Activated CD4-positive, alpha-beta T cell treated with anti-CD3 and anti-CD28 coated beads, Interleukin-10, Interleukin-2, amounts not matched to agents 100 ng/mL and 50 ng/mL, durations not matched to agents 16 hours and 8 hours (primary cell): ENCODE measurements around the gene PTPRM.
A peak's percentile ranks its signal among the peaks of the same experiment; 100 is the strongest.

Source experiments
- DNase-seq: peaks from one replicate; pipeline ENCODE4 v3.0.0-alpha.2; 2020

Gene PTPRM

GRCh38 chr18:7568426-7568825 lies 1.3 kb downstream of the PTPRM start:
- DNase-seq: no peak

DNA sequence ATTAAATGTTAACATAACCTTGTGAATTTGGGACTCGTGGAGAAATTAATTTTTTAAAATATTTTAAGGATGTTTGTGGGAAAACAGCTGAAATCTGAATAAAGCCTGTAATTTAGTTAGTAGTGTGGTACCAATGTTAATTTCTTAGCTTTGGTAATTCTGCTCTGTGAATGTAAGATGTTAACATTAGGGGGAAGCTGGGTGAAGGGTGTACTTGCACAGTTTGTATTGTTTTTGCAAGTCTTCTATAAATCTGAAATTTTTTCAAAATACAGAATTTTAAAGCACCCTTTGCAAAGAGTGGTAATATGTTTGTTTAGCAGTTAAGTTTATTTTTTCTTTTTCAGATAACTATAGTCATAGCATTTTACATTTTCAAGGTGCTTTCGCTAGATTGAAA lies 4.5 kb downstream of the PTPRM start:
- no peak for DNase-seq

DNA sequence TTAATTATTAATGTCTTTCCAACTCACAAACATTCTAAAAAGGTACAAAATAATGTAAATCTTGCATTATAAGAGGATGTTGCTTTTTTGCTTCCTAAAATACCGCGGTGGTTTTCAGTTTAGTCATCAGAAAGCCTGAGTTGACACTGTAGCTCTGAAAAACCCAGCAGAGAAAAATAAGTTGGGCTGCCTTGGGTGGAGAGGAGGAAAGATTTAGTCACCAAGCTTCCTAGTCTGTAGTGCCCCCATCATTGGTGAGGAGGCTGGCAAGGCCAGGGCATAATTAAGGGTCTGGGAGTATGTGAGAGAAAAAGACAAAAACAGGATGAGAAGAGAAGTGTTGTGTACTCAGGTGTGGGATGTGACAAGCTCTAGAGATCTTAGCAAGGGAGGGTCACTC lies 5.7 kb downstream of the PTPRM start:
- peak; percentile 58 for DNase-seq

DNA sequence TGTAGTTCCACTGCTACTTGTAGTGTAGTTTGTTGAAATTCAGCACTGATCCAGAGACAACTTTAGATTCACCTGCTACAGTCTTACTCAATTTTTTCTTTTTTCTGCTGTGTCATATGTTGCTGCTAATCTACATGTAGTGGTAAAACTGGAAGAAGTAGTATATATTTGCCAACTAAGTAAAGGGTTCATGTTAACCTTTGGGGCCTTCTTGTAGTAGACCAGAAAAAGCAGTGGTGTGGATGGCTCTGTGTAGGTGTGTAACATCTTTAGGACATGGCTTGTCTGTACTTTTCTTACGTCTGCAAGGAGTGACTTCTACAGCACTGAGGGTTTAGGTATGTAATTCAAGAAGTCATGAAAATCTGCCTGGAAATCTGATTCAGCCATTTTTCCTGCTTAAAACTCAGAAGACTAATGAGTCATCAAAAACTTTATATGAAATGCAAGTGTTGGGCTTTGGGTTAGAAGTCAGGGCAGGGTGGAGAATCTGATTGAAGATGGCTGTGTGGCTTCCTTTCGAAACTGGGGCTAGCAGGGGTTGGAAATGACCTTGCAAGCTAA lies 8.4 kb downstream of the PTPRM start:
- no peak for DNase-seq

GRCh38 chr18:7576077-7576476 lies 9.0 kb downstream of the PTPRM start:
- no peak for DNase-seq

- no peak for DNase-seq
Measured at GRCh38 chr18:7576685-7577084, 9.6 kb downstream of the PTPRM start.

GRCh38 chr18:7577706-7578105 lies 10.6 kb downstream of the PTPRM start:
- no peak for DNase-seq

- DNase-seq: no peak
Measured at GRCh38 chr18:7579176-7579917, 12.2 kb downstream of the PTPRM start.

DNA sequence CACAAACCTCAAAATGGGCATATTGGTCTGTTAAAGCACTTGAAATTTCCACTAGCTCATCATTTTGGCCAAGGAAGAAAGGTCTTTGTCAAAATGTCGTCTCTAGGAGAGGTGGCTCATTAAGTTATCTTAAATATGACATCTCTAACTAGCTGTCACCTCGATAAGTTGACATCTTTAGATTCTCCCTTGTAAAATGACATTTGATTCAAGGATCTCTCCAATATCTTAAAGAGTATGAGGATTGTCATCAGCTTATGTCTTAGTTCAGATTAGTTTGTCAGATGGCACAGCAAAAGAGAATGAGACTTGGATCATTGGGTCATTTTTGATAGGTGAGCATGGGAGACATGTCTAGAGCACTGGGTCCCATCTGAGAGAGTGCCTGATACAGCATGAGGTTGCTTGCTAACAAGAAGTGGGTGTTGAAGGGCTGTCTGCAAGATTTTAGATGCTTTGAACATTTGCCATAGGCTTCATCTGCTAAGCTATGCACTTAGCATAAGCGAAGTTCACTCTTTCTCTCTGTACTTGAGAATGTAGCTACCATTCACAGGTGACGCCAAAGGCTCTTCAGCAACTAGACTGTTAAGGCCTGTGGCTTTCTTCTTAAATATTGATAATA lies 12.9 kb downstream of the PTPRM start:
- DNase-seq: no peak

- DNase-seq: no peak
Measured at GRCh38 chr18:7584646-7585275, 17.6 kb downstream of the PTPRM start.

DNA sequence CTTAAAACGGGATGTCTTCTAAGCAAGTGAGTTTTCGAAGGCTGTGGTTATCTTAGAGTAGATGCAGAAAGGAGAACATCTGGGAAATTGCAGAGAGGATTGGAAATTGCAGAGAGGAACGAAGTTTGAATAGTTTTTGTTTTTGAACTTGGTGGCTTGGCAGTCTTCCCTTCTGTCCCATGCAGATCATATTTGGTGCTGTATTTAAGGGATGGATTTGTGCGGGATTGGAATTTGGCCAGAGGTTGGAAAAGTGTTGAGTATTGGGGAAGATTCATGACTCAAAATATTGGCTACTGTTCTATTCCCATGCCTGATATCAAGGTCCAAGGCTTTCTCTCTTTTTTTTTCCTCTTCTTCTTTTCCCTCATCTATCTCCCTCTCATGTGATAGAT lies 18.2 kb downstream of the PTPRM start:
- no peak for DNase-seq

GRCh38 chr18:7586379-7586778 lies 19.3 kb downstream of the PTPRM start:
- no peak for DNase-seq

DNA sequence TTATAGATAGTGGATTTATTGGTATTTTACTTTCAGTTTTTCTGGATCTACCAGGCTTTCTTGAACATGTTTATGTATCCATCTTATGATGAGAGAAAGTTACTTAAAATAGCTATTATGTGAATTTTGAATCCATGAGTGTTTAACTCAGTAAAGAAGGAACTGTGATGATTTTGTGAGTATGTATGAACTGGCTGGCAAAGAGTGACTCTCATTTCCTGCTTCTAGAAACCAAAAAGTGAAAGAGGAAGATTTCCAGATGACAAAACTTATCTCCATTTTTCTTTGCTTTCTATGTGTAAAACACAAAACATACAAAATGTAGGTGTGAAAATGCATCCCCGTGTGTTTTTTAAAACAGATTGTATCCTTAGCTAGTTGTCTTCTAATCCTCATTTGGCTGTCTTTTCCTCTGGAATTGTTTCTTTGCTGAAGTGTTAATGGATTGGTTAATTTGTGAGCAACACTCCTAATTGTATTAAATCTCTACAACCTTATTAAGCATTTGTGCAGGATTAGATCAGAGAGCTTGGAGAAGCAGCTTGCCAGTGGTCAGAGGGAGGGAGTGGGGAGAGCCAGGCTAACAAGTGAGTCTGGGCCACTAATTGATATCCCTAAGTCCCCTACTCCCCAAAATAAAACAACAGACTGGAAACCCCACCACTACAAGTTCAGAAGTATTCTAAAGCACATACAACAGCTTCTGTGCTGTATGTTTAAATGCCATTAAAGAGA lies 23.9 kb downstream of the PTPRM start:
- no peak for DNase-seq

DNA sequence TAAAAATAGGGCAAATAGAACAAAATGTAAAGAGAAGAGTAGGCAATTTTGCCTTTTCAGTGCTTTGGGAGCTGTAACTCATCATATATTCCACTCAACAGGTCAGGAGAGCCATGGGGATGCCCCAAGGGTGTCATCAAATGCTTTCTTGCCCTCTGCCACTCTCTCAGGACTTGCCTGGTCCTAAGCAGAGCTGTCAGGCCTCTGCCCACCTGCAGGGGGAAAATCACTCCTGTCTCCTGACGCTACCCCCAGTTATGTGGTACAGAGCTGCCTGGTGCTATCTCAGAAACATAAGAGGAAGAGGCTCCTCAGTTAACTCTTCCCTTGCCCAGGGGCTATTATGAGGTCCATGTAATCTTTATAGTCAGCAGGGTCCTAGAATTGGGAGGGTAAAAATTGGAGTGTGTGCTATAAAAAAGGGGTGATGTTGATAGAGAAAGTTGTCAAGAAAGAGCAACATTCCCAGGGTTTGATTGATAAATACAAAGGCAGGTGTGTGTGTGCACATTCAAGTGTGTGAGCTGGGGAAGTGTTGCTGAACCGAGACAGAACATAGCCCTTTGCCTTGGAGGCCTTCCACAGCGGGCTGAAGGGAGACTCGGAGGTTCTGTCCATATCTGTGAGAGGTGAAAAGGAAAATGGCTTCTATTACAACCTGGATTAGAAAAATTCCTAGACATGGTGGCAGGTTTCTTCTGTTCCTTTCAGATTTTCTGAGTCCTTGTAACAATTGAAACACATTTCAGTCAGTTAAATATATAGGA lies 25.4 kb downstream of the PTPRM start:
- DNase-seq: no peak

- no peak for DNase-seq
Measured at GRCh38 chr18:7593218-7593819, 26.2 kb downstream of the PTPRM start.

- no peak for DNase-seq
Measured at GRCh38 chr18:7596147-7596546, 29.0 kb downstream of the PTPRM start.

DNA sequence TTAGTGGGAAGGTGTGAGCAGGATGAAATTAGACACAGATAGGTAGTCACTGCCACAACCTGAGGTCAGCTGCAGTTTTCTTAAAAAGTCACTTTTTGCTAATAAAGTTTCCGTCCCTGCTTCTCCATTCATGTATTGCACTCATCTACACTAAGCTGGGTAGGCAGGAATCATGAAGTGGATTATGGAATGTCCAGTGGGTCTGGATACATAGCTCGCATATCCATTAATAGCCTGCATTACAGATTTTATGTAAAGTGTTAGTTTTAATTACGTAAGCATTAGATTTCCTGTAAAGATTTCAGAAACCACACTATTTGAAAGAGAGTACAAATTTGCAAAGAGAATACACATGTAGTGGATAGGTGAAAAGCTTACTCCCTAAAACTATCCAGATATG lies 30.4 kb downstream of the PTPRM start:
- DNase-seq: no peak

DNA sequence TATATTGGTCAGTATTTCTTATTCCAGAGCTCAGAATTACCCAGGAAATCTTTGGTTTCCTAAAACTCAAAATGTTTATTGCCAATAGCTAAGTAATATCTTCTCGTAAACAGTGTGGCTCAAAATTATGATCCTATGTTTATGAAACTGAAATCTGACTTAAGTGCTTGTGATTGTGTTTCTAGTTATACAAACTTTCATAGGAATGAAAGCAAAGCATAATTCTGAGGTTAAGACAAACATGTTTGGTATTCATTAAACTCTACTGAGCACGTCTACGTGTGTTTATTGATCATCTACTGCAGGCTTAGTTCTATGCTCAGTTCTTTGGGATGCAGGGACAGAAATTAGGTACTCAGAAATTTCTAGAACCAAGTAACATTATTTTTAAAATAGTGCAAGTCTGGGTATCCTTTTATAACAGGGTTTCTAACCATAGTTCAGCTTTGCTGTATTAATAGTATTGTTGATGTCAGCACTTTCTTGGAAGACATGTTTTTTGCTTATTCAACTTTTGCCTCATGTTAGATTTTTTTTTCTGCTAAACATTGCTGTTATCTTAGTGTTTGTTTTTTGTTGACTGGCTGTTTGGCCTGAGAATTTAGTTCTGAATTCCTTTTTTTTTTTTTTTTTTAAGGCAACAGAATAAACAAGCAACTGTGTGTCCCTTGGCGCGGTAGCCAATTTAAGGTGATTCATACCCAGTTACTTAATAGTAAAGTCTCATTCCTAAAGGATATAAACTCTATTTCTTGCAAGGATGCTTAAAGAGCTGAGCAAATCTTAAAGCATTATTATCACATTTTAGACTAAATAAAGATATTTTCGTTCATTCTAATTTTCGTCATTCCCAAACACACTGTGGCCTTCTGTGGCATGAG lies 31.3 kb downstream of the PTPRM start:
- DNase-seq: no peak

GRCh38 chr18:7600036-7600435 lies 32.9 kb downstream of the PTPRM start:
- DNase-seq: no peak

DNA sequence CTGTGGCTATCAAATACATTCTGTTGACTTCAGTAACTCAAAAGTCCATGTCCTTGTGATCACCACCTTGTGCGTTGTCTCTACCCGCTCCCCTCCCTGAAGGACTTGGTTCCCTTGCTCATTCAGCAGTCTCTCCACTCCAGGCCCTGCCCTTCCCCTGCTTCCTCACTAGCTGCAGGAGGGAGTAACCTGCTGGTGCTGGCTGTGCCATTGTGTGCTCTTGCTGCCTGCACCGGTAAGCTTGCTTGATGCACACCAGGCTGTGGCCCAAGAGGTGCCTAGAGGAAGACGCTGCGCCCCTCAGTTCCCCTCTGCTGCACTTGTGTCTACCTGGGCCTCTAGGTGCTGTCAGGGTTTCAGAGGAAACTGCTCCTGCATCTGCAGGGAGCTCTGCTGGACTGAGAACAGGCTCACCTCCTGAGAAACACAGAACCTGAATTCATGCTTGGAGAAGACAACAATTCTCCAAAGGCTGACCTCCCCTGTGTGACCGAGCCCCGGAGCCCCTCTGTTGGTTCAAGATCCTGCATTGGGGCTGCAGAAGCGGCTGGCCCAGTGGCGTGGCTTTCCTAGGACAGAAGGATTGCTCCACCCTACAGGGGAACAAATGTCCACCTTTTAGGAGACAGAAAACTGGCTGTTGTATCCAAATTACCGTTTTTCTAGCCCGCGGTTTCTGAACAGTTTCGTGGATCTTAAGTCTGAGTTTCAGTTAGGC lies 33.6 kb downstream of the PTPRM start:
- no peak for DNase-seq
